Keratinocyte (primary cell): ENCODE results near the gene DUSP2.

Experiments
- CTCF ChIP-seq, 3 experiments: IDR thresholded peaks in 1 of 3; conservative IDR thresholded peaks in 1 of 3; optimal IDR thresholded peaks in 1 of 3; 2 replicates in 2 of 3; 3 replicates in 1 of 3; pipeline versions ENCODE3 to v1.5.1; 2011; ENCODE audit warnings: low read length in 3 of 3, mild to moderate bottlenecking in 3 of 3, moderate library complexity in 2 of 3, control low read depth in 1 of 3, inconsistent platforms in 1 of 3; ENCODE audit not compliant: insufficient read depth in 2 of 3; ENCODE audit errors: extremely low read depth in 1 of 3
- EZH2 ChIP-seq: IDR thresholded peaks from one replicate; pipeline ENCODE4 v1.6.1; 2012; ENCODE audit warnings: inconsistent platforms, mild to moderate bottlenecking, low read length, moderate library complexity

GRCh38 chr2:96147593-96148201 is 2.5 kb upstream of the DUSP2 start:
- TF ChIP-seq EZH2 (no peak), CTCF (optimal IDR thresholded peaks at IDR 0.05 in 1 of 3, IDR thresholded peaks at IDR 0.05 in 1 of 3, conservative IDR thresholded peaks at IDR 0.05 in 1 of 3; ENCODE audit: extremely low read depth in 1 of 3, insufficient read depth in 2 of 3, low read length in 3 of 3) (no peak)
